Measurements from ENCODE around the gene PCK1.

The PCK1 gene

GRCh38 chr20:57587989-57588377 lies 27.1 kb downstream of the PCK1 start:
- no peak for DNase-seq (ENCODE audit: low read depth in 2 of 2)

DNA sequence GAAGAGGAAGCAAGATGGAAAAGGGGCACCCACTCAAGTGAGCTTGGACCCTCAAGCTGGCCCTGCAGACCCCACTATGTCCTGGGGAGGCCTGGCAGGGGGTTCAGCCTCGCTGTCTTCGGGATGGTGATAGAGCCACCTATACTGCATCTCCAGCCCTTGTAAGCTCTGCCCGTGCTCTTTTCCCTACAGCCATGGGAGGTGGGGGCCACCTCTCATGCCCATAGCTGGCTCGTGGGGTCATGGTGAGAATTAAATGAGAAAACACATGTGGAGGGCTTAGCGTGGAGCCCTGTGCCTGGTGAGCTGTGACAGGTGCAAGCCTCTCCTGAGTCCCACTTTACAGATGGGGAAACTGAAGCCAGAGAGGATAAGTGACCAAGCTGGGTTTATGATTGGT lies 27.7 kb downstream of the PCK1 start:
- no peak for DNase-seq (ENCODE audit: low read depth in 2 of 2)

DNA sequence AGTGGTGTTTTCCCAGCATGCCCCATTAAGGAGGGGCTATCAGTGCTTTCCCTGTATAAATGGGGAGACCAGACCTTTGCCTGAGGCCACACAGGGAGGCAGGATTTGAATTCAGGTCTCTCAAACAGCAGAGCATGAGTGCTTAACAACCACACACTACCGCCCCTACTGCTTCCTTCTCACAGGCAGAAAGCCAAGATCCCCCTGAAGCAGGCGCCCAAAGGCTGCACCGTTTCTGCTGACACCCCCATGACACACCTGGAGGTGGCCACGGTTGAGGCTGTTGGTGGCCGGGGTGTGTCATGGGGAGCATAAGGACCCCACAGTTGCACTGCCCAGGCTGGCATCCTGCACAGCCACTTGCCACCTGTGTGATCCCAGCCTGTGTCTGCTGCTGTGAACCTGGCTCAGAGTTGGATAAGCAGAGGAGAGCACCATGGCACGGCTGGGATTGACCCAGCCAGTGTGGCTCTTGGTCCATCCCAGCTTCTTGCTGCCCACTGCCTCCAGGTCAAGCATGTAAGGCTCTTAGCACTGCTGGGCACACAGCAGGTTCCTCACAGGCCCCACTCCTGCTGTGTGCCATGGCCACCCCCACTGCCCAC lies 28.3 kb downstream of the PCK1 start:
- DNase-seq (ENCODE audit: low read depth in 2 of 2) = no peak

DNA sequence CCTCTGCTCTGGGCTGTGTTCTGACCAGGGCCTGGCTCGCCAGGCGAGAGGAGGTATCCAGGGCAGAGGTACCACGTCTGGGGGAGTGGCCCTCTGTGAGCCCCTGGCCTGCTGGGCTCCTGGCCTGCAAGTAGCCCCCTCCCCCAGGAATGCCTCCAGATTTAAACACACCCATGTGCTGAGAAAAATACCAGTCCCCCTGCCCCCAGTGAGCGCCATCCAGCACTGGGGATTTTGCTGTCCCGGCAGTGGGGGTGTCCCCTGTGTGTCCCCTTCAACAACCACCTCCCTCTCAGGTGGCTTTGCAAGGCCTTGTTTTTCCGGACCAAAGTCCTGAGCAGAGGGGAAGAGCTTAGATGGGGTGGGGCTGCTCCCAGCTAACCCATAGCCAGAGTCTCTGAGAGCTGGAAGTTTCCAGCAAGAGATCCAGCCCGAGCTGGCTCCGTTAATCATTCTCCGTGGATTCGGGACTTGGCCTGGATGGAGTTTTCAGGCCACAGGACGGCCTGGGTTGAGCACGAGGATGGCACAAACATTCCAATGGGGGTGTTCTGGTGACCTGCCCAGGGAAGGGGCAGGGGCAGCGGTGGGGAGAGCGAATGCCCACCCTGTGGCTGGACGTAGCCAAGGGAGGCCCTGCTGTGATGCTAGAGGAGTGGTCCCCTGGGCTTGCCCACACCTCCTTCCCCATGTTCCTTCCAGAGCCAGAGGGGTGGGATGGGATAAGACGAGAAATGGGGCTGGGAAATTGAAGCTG lies 29.0 kb downstream of the PCK1 start:
- no peak for DNase-seq (ENCODE audit: low read depth in 2 of 2)

GRCh38 chr20:57590485-57591288 lies 29.8 kb downstream of the PCK1 start:
- no peak for DNase-seq (ENCODE audit: low read depth in 2 of 2)

DNA sequence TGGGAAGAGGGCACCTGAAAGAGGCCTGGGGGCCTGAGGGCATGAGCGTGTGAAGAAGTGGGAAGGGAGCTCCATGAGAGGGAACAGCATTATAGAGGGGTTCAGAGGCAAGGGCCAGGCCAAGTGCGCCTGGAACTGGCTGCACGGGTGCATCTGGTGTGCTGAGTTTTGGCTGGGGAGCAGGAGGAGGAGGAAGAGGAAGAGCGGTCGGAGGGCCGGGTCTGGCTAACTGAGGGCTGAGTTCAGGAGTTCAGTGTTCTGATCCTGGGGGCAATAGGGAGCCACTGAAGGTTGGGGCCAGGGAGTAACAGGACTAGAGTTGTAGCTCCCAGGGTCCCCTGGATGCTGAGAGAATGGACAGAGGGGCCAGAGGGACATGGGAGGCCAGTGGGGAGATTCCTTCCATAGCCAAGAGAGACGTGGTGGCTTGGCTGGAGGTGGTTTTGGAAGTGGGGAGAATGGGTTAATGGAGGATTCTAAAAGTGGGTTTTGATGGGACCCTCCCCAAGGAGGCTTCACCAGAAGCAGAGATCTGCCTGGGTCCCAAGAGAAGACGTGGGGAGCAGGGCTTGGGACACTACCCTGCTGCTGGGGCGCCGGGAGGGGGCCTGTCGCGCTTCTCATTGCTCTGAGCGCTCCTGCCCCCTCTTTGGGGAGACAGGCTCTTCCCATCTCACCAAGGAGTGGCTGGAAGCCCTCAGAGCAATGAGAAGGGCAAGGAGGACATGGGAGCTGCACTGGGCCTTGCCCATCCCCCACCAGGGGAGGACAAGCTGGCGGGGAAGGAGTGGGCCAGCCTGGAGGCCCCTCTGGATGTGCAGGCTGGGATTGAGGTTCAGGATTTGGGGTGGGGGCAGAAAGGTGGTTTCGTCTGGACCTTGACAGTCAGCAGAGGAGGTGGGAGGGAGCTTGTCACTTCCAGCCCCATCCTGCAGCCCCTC lies 30.6 kb downstream of the PCK1 start:
- DNase-seq (ENCODE audit: low read depth in 2 of 2) = no peak

DNA sequence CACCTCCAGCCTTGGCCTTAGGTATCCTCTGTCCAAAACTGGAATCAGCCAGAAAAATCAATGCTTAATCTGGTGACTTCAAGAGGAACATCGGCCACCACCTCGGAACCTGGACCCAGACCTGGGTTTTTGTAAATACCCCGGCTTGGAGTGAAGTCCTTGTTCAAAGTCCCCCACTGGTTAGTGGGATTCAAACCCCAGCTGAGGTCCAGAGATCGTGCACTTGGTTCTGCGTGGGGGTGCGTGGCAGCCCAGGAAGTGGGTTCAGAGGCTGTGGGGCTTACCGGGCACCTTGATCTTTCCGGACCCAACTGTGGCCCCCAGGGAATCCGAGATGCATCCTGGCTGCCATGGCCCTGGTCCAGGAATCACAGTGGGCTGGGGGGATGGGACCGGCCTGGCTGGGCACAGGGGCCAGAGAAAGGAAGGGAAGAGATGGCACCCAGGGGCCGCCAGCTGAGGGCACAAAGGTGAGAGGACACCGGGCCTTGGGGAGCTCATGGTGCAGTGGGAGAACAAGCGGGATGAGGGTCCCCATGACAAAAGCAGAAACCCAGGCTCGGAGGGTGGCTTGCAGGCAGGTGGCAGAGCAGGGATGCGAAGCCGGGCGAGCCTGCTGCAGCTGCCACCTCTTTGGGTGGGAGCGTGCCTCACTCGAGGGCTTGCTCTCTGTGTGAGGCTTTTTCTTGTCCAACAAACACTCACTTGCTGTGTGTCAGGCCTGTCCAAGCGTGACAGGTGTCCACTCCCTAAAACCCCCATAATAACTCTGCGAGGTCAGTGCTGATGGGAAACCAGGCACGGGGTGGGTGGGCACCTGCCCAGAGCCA lies 31.6 kb downstream of the PCK1 start:
- DNase-seq (ENCODE audit: low read depth in 2 of 2) = no peak

DNA sequence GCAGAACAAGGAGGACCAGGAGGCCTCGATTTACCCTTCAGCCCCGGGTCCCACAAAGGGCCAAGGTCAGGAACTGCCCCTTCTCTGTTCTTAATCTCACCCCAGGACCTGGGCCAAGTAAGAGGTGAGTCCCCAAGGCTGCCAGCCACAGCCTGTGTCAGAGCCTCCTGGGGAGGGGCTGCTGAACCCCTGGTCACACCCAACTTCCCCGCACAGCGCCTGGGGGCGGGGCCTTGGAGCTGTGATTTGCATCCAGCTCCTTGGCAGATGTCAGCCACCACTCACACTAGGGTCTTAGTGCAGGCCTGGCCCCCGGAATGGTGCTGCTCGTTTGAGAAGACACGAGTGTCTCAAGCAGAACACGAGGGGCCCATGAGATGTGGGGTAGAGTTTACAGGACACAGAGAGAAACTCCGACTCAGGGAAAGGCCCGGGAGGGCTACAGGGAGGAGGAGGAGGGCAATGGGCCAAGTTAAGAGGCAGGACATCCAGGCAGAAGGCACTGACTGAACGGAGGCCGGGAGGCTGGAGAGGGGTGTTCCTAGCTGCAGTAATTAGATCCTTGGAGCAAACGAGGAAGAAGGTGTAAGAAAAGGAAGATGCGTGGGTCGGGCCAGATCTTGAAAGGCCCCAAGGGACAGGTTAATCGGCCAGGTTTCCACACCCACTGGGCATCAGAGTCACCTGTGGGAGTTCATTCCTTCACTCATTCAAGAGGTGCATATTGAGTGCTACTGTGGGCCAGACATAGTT lies 32.4 kb downstream of the PCK1 start:
- no peak for DNase-seq (ENCODE audit: low read depth in 2 of 2)

DNA sequence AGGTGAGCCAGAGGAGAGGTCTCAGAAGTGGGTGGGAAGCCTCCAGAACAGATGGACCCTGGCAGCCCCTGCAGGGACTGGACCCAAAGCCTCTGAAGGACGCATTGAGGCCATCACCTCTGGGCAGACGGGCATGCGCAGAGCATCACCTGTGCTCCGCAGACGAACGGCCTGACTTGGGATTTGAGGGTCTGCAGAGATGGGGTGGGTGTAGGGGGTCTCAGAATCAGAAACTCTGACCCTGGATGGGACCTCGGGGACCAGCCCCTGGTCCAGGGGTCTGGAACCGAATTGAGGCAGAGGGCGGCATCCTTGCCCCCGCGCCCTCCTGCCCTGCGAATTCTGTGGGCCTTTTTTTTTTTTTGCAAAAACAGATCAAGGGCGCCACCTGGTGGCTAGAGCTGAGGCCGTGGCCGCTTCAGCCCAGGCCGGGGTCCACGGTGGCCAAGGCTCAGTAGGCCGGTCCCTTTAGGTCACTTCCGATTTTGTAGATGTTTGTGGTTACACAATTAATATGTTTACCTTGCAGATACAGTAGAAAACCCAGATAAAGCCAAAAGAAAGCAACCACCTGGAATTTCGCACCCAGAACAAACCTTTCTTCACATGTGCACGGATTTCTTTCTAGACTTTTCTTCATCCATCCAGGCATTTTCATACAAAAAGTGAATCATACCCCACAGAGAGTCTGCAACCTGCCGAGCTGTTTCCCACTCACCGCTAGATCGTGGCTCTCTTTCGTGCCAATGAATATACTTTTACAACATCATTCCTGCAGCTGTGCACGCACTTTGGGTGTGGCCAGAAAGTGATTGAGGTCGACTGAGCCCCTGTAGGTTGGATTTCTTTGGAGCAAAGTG lies 33.4 kb downstream of the PCK1 start:
- no peak for DNase-seq (ENCODE audit: low read depth in 2 of 2)

DNA sequence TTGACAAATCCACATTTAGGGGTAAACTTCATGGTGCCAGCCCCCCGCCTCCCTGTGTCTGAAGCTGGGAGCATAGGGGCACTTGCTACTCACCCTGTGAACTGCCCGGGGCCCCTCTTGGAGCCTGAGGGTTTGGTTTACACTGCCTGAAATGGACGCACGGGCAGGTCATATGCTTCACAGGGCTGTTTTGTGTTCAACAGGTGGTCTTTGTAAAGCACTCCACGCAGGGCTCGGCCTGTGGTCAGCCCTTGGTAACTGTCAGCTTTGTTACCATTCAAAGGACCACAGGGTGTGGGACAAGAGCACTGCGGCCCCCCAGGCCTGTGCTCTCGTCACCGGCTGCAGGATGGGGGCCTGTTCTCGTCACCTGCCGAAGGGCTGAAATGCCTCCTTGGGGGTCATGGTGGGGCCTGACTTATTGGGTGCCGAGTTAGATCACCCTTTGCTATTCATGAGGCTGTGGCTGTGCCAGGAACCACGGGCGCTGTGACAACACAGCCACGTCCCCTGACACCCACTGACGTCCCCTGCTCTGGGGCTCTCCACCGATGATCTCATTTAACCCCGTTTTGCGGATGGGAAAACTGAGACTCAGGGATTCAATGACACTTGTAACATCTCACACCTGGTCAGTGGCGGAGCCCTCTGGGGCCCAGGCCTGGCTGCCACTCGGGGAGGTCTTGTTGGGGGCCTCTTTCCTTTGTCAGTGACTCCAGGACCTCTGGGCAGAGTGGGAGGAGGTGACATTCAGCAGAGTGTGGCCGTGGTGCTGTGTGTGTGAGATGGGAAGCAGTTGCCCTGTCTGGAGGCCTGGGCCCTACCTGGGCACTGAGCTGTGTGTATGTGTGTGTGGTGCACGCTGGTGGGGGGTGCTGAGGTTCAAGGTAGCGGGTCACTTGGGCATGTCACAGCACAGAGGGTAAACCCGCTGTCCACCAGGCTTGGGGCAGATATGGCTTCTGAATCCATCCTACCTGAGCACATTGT lies 34.4 kb downstream of the PCK1 start:
- no peak for DNase-seq (ENCODE audit: low read depth in 2 of 2)

- no peak for DNase-seq (ENCODE audit: low read depth in 2 of 2)
Observed at GRCh38 chr20:57596358-57596757, 35.4 kb downstream of the PCK1 start.

- DNase-seq (ENCODE audit: low read depth in 2 of 2) = peak; percentile 48 to 55
Observed at GRCh38 chr20:57596998-57597939, 36.4 kb downstream of the PCK1 start.

- no peak for DNase-seq (ENCODE audit: low read depth in 2 of 2)
Observed at GRCh38 chr20:57598060-57598459, 37.1 kb downstream of the PCK1 start.

DNA sequence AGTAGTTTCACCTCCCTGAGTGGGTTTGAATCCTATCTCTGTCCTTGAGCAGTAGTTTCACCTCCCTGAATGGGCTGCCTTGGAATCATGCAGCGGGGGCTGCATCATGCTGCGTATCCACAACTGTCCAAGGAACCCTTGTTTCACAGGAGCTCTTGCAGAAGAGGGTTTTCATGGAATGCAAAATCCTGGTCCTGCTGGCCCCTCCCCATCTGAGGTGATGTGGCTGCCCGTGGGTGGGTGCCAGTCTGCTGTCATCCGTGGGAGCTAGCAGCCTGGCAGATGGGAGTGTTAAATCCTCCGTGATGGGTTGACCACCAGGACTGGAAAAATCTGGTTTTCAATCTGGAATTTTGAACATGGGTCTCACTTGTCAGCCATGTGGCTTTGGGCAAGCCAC lies 37.6 kb downstream of the PCK1 start:
- no peak for DNase-seq (ENCODE audit: low read depth in 2 of 2)

DNA sequence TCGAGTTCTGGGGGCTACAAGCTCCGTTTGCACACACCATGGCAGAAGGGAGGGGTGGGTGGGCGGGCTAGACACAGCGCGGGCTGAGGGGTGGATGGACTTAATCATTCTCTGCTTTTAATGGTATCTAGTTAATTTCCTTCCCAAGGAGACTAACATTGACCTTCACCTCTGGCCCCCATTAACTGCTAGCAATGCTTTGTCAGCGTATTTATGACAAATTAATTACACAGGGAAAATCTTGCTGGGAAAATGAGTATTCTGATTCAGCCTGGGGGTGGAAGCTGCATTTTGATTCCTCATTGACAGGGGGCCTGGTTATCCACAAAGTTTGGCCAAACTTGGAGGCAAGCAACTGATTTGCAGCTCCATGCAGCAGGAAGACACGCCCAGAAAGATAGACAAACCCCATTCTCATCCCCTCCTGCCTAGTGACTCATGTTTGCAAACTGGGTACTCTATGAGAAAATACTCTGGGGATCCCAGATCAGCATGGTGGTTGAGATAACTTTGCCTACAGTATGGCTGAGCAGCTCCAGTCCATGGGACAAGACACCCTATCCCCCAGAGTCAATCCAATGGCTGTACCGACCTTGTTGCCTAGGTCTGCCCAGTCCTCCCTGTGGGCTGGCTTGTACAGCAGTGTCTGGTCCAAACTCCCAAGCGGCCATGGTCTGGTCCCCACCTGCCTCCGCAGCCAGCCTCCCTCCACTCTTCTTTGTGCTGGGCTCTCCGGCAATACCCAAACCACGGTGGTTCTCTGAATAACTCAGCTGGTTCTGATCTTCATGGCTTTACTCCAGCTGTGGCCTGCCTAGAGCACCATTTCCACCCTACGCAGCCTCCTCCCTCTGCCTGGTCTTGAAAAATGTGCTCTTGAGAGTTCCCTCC lies 39.7 kb downstream of the PCK1 start:
- DNase-seq (ENCODE audit: low read depth in 2 of 2) = no peak

DNA sequence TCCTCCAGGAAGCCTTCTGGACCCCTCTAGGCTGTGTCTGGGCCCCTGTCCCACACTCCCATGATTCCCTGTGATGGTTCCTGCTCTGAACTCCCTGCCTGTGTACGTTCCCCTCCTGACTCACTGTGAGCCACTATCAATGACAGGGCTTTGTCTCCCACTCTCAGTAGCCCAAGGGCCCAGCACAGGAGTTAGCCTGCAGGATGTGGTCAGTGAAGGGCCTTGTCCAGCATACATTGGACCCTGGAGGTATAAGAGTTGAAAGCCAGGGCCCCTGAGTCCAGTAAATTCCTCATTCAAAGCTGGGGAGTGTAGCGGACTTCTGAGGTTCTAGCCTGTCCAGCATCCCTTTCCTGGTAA lies 40.3 kb downstream of the PCK1 start:
- DNase-seq (ENCODE audit: low read depth in 2 of 2) = no peak
